ENCODE measurements around the gene CCDC78.

Gene CCDC78

DNA sequence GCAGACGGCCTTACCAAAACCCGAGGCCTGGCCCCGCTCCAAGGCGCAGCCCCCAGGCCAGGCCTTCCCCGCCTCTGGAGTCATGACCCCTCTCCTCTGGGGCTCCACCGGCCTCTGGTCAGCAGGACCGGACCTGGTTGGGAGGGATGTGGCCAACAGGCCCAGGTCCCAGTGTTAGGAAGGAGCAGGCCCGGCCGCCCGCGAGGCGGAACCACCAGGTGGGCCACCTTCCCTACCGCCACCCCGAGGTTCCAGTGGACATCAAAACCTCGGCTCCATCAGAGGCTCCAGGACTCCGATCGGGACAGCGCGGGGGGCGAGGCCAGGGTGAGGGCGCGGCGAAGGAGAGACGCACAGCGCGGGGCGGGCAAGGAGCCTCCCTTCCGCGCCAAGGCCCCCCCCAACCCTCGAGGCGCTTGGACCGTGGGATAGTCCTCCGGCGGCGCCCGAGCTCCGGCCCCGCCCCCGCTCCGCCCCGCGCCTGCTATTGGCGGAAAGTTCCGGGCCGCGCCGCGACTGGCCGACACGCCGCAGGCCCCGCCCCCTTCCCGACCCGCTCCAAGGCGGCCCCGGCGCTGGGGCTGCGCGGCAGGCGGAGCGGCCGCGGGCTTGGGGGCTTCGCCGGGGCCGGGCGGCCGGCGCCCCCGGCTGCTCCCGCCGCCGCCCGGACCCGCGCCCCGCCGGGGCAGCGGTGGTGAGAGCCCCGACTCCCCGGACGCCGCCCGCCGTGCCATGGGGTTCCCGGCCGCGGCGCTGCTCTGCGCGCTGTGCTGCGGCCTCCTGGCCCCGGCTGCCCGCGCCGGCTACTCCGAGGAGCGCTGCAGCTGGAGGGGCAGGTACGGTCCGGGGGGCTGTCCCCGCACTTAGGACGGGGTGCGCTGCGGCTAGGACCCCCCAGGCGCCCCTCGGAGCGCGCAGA lies 11.4 kb downstream of the CCDC78 start, which contains the start of gene METRN:
TSS of gene METRN (plus strand) at position 561 of the 919 bp plus-strand sequence. CDS start at position 733, 172 bp downstream.
- in situ Hi-C loops (cut with MboI; ENCODE audit: low sequenced_read_pairs) = loop anchor here (5.0 to 25.0 kb wide), 2 partner anchors 72 to 347 kb away; partner anchors contain the start of genes CHTF18, RPUSD1 and SSTR5

DNA sequence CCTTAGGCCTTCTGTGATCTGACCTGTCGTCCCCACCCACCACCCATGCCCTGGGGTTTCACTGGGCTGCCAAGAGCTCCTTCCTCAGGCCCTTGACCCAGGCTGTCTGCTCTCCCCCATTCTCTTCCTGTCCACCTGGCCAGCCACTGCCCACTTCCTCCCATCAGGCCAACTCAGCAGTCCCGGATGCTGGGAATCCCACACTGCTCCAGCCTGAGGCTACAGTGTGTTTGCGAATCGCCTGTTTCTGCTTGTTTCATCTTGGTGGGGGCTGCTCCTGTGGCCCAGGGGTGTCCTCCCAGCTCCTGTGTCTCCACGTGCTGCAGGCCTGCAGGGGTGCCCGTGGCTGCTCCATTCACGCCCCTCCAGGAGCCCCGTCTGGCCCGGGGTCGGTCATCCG lies 12.2 kb downstream of the CCDC78 start:
- in situ Hi-C loops (cut with MboI; ENCODE audit: low sequenced_read_pairs) = loop anchor here (5.0 to 25.0 kb wide), 2 partner anchors 73 to 348 kb away; partner anchors contain the start of genes CHTF18, RPUSD1 and SSTR5

DNA sequence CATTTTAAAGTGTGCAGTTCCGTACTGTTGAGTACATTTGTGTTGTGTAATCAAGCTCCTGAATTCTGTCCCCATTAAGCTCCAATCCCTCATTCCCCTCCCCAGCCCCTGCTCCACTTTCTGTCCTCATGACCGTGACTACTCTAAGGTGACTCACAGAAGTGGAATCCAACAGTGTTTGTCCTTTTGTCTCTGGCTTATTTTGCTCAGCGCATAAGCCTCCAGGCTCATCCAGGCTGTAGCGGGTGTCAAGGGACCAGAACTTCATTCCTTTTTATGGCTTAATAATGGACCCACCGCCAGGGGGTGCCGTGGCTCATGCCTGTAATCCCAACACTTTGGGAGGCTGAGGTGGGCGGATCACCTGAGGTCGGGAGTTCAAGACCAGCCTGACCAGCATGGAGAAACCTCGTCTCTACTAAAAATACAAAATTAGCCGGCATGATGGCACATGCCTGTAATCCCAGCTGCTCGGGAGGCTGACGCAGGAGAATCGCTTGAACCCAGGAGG lies 13.4 kb downstream of the CCDC78 start:
- in situ Hi-C loops (cut with MboI; ENCODE audit: low sequenced_read_pairs) = loop anchor here (5.0 to 25.0 kb wide), 2 partner anchors 75 to 350 kb away; partner anchors contain the start of genes CHTF18, RPUSD1 and SSTR5

DNA sequence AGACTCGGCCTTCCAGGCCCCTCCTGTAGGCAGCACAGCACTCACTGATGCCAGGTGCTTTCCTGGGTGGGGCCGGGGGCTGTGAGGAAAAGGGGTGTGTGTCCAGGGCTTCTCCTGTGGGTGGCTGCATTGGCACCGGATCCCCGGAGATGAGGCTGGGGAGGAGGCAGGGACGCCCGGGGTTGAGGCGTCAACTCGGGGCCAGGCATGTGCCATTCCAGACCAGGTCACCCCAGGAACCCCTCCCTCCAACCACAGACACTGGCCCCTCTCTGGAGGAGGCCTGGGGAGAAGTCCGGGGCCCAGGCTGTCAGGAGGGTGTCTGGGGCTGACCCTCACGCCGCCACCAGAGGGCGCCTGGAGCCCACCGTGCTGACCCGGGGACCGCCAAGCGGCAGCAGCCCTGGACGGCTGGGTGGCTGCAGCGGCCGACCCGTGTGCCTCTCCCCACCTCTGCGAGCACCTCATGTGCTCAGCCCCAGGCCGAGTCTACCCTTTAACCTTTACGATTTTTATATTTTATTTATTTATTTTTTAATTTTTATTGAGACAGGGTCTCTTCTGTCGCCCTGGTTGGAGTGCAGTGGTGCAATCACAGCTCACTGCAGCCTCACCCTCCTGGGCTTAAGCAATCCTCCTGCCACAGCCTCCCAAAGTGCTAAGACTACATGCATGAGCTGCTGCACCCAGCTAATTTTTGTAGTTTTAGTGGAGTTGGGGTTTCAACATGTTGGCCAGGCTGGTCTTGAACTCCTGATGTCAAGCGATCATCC lies 14.5 kb downstream of the CCDC78 start:
- in situ Hi-C loops (cut with MboI; ENCODE audit: low sequenced_read_pairs) = loop anchor here (5.0 to 25.0 kb wide), 2 partner anchors 76 to 351 kb away; partner anchors contain the start of genes CHTF18, RPUSD1 and SSTR5

- in situ Hi-C loops (cut with MboI; ENCODE audit: low sequenced_read_pairs) = loop anchor here (5.0 to 25.0 kb wide), 2 partner anchors 76 to 351 kb away; partner anchors contain the start of genes CHTF18, RPUSD1 and SSTR5
These were observed 15.2 kb downstream of the CCDC78 start for GRCh38 chr16:711084-711483.

DNA sequence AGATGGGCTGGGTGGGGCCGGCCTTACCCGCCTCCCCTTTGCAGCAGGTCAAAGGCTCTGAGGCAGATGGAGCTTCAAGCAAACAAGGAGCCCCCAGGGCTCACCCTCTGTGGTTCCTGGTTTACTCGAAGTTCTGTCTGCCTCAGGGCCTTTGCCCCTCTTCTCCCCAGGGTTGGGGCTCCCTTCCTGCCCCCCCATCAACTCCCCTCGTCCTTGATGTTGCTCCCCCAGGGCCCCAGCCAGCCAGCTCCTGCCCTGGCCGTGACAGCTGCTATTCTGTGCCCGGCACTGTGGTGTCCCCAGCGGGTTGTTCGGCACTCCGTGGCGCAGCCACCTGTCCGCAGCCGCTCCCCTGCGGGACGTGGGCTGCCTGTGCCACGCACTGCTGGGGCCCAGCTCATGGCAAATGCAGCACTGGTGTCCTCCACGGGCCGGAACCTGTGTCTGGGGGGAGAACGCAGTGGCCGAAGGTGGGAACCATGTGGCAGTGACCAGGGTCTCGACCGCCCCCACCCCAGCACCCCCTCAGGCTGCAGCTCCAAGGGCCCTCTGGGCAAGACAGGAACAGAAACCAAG lies 15.7 kb downstream of the CCDC78 start:
- in situ Hi-C loops (cut with MboI; ENCODE audit: low sequenced_read_pairs) = loop anchor here (5.0 to 25.0 kb wide), 2 partner anchors 77 to 352 kb away; partner anchors contain the start of genes CHTF18, RPUSD1 and SSTR5

GRCh38 chr16:709566-710499 lies 16.4 kb downstream of the CCDC78 start:
- in situ Hi-C loops (cut with MboI; ENCODE audit: low sequenced_read_pairs) = loop anchor here (5.0 to 25.0 kb wide), 2 partner anchors 77 to 352 kb away; partner anchors contain the start of genes CHTF18, RPUSD1 and SSTR5

DNA sequence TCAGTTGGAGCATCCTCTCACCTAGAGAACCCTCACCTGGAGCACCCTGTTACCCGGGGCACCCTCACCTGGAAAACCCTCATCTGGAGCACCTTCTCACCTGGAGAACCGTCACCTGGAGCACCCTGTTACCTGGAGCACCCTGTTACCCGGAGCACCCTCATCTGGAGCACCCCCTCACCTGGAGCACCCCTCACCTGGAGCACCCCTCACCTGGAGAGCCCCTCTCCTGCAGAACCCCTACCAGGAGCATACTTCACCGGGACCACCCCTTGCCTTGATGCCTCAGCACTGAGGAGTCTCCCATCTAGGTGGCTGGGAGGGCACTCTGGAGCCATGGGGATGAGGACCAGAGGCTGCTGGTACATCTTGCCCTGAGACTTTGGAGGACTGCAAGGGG lies 17.3 kb downstream of the CCDC78 start:
- in situ Hi-C loops (cut with MboI; ENCODE audit: low sequenced_read_pairs) = loop anchor here (25.0 kb wide), 1 partner anchor 353 kb away; the partner anchor contains the start of gene SSTR5

DNA sequence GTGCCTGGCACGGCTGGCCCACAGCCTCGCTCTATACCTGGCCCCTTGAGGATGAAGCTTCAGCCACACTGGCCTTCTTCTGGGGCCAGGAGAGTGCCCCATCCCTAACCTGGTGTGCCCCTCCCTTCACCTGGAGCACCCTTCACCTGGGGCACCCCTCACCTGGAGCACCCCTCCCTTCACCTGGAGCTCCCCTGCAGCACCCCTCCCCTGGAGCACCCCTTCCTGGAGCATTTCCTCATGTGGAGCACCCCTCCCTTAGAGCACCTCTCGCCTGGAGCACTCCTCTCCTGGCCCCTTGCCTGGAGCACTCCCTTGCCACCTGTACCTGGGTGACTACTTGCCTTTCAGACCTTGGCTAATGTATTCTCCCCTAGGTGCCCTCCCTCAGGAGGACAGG lies 18.2 kb downstream of the CCDC78 start:
- in situ Hi-C loops (cut with MboI; ENCODE audit: low sequenced_read_pairs) = loop anchor here (25.0 kb wide), 1 partner anchor 354 kb away; the partner anchor contains the start of gene SSTR5

- in situ Hi-C loops (cut with MboI; ENCODE audit: low sequenced_read_pairs) = loop anchor here (25.0 kb wide), 1 partner anchor 355 kb away; the partner anchor contains the start of gene SSTR5
These were observed 19.1 kb downstream of the CCDC78 start for GRCh38 chr16:707062-707538.

GRCh38 chr16:706189-707061 lies 19.8 kb downstream of the CCDC78 start:
- in situ Hi-C loops (cut with MboI; ENCODE audit: low sequenced_read_pairs) = loop anchor here (25.0 kb wide), 1 partner anchor 356 kb away; the partner anchor contains the start of gene SSTR5

- in situ Hi-C loops (cut with MboI; ENCODE audit: low sequenced_read_pairs) = loop anchor here (25.0 kb wide), 1 partner anchor 357 kb away; the partner anchor contains the start of gene SSTR5
These were observed 20.6 kb downstream of the CCDC78 start, which contains the start of gene FBXL16 for GRCh38 chr16:705431-706188. FBXL16 (minus strand) TSS chr16:705801; CDS start chr16:697405, 8,396 bp downstream.

DNA sequence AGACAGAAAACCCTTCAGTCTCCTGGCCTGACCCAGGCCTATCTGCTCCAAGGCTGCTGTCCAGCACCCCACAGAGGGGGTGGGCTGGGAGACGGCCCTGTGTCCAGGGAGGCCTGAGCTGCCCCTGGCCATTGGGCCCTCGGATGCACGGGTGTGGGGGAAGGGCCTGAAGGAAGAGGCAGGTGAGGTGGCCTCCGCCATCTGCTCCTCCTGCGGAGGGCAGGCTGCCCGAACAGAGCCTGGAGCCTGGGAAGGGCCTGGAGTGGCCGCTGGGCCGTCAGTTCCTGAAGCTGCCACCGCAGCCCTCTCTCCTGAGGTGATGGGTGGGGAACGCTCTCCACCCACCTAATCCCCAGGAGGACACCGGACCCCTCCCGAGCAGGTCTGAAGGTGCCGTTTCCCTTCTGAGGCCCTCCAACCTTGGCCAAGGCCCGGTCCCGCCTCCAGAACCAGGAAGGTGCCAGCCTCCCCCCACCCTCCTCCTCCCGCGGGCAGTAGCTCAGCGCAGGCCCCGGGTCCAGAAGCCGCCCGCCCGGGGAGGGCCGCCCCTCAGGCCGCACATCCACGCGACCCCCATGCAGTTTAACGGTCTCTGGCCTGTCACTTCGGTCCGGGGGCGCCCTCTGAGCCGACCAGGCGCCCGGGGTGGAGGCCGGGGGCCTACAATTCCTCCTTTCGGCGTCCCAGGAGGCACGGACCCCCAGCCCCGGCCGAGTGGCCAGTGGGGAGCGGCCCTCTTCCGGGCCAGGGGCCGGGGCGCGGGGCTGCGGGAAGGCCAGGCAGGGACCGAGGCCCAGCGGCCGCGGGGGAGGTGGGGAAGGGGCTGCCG lies 21.5 kb downstream of the CCDC78 start:
- in situ Hi-C loops (cut with MboI; ENCODE audit: low sequenced_read_pairs) = loop anchor here (25.0 kb wide), 1 partner anchor 358 kb away; the partner anchor contains the start of gene SSTR5

DNA sequence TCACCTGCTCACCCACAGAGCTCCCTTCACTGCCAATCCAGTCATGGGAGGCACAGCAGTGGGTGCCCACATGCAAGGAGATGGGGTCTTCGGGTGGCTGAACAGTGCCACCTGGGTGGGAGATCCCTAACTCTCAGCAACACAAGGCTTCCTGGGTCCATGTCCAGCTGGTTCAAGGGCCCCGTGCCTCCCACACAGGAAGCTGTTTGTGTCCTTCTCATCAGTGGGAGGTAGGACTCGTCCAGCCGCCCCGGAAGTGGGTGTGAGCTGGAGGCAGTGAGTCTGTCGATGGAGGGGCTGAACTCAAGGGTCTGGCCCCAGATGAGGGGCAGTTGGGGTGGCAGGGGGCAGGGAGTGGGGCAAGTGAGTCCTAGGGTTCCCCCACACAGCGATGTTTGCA lies 22.2 kb downstream of the CCDC78 start:
- in situ Hi-C loops (cut with MboI; ENCODE audit: low sequenced_read_pairs) = loop anchor here (25.0 kb wide), 1 partner anchor 358 kb away; the partner anchor contains the start of gene SSTR5

GRCh38 chr16:703406-703805 lies 22.8 kb downstream of the CCDC78 start:
- in situ Hi-C loops (cut with MboI; ENCODE audit: low sequenced_read_pairs) = loop anchor here (25.0 kb wide), 1 partner anchor 359 kb away; the partner anchor contains the start of gene SSTR5

GRCh38 chr16:702341-702740 lies 23.9 kb downstream of the CCDC78 start:
- in situ Hi-C loops (cut with MboI; ENCODE audit: low sequenced_read_pairs) = loop anchor here (25.0 kb wide), 1 partner anchor 360 kb away; the partner anchor contains the start of gene SSTR5
